Measurements from ENCODE around the gene ZNF462. TPM values are rescaled to one million over a fixed set of nuclear protein-coding genes. Genes with fewer than 3 reads are reported as not detected.

ZNF462 gene
- total RNA-seq, 3 donors from 2014 or later (not counting 1 experiment from before 2014, with no cell fraction given), result 0.33 to 0.93 (median 0.35) TPM

DNA sequence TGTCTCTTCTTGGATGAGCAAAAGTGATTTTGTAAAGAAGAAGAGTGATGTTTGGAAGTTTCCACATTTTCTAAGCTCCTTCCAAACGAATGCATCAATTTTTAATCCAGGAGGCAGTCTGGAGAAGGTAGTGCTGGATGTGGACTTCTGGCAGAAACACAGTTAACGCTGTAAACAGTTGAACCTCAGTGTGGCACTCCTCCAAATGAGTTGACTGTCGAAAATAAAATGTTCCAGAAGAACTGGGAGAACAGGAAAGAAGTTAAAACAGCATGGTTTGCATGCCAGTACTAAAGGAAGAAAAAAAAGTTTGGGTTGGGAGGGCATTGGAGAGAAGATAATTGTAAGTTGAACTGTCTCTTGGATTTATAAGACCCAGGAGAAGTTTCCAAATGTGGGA lies 6.5 kb downstream of the ZNF462 start:
- Histone ChIP-seq H3K36me3 (ENCODE audit: control insufficient read depth, insufficient read depth, low read length) (no peaks in the 10 kb centered on the region), H3K4me3 (ENCODE audit: low read length) (no peak overlapping the region), H3K27ac (ENCODE audit: low read length) (no peak overlapping the region), H3K27me3 (ENCODE audit: control insufficient read depth, insufficient read depth, low read length) (peaks cover 7% of the 10 kb centered on the region), H3K9me3 (ENCODE audit: control insufficient read depth, insufficient read depth, low read length) (no peaks in the 10 kb centered on the region), H3K4me1 (ENCODE audit: control insufficient read depth, insufficient read depth, low read length) (no peaks in the 10 kb centered on the region)
- Mint-ChIP-seq H3K27me3 (ENCODE audit: low read depth in 2 of 2) (peaks cover 18 to 22% of the 10 kb centered on the region in 2 donors), H3K4me3 (no peak overlapping the region), H3K9me3 (no peaks in the 10 kb centered on the region), H3K27ac (no peak overlapping the region), H3K36me3 (no peaks in the 10 kb centered on the region), H3K4me1 (peaks cover 4 to 5% of the 10 kb centered on the region in 2 donors)
- no peak for DNase-seq
- intact Hi-C loops (cut with micrococcal nuclease), result no loop called here
- TF ChIP-seq, protein P1, sequence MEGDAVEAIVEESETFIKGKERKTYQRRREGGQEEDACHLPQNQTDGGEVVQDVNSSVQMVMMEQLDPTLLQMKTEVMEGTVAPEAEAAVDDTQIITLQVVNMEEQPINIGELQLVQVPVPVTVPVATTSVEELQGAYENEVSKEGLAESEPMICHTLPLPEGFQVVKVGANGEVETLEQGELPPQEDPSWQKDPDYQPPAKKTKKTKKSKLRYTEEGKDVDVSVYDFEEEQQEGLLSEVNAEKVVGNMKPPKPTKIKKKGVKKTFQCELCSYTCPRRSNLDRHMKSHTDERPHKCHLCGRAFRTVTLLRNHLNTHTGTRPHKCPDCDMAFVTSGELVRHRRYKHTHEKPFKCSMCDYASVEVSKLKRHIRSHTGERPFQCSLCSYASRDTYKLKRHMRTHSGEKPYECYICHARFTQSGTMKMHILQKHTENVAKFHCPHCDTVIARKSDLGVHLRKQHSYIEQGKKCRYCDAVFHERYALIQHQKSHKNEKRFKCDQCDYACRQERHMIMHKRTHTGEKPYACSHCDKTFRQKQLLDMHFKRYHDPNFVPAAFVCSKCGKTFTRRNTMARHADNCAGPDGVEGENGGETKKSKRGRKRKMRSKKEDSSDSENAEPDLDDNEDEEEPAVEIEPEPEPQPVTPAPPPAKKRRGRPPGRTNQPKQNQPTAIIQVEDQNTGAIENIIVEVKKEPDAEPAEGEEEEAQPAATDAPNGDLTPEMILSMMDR (IDR thresholded peaks at IDR 0.05), result no peak
- no peak for ATAC-seq
- WGBS (ENCODE audit: insufficient coverage), result 67% methylated on average over 3 of the region's 3 CpGs

DNA sequence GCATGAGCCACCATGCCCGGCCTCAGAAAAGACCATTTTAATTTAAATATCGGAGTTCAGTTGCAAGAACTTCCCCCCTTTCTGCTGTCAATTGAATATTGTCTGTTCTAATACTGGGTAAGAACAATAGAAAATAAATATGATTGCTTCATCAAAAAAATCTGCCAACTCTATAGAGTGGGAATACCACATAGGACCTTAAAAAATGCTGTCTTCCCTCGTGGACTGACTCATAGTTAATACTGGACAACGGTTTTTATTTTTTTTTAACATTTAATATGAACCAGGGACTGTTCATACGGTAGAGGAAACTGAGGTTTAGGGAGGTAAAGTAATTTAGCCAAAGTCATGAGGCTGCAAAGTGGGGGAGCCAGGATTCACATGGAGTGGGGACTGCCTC lies 9.7 kb downstream of the ZNF462 start:
- Histone ChIP-seq H3K27me3 (ENCODE audit: control insufficient read depth, insufficient read depth, low read length) (no peaks in the 10 kb centered on the region), H3K4me3 (ENCODE audit: low read length) (no peak overlapping the region), H3K27ac (ENCODE audit: low read length) (no peak overlapping the region), H3K9me3 (ENCODE audit: control insufficient read depth, insufficient read depth, low read length) (no peaks in the 10 kb centered on the region), H3K4me1 (ENCODE audit: control insufficient read depth, insufficient read depth, low read length) (no peaks in the 10 kb centered on the region), H3K36me3 (ENCODE audit: control insufficient read depth, insufficient read depth, low read length) (no peaks in the 10 kb centered on the region)
- Mint-ChIP-seq H3K4me3 (no peak overlapping the region), H3K27ac (no peak overlapping the region), H3K9me3 (peaks cover 0 to 4% of the 10 kb centered on the region in 2 donors), H3K36me3 (no peaks in the 10 kb centered on the region), H3K4me1 (no peaks in the 10 kb centered on the region), H3K27me3 (ENCODE audit: low read depth in 2 of 2) (peaks cover 3 to 5% of the 10 kb centered on the region in 2 donors)
- 86% methylated on average over 5 of the region's 5 CpGs for WGBS (ENCODE audit: insufficient coverage)
- ATAC-seq, result no peak
- TF ChIP-seq, protein P1 (IDR thresholded peaks at IDR 0.05), result no peak
- intact Hi-C loops (cut with micrococcal nuclease), result no loop called here
- no peak for DNase-seq

DNA sequence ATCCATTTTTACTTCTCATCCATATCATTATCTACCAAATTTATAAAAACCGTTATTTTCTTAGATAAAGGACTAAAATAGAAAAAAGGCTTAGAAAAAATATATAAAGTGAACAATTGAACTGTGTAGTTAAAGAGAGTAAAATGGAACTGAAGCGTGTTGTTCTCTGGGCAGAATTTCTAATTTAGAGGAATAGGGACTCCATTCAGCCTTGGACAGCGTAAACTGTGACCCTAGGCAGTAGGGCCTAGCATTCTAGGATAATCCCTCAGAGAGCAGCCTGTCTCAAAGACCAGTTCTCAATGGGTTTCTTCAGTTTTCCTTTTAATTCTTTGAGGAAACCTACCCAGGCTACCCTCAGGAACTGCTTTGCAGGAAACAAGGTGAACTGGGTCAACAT lies 11.1 kb downstream of the ZNF462 start:
- WGBS (ENCODE audit: insufficient coverage), result 84% methylated on average over 2 of the region's 3 CpGs

DNA sequence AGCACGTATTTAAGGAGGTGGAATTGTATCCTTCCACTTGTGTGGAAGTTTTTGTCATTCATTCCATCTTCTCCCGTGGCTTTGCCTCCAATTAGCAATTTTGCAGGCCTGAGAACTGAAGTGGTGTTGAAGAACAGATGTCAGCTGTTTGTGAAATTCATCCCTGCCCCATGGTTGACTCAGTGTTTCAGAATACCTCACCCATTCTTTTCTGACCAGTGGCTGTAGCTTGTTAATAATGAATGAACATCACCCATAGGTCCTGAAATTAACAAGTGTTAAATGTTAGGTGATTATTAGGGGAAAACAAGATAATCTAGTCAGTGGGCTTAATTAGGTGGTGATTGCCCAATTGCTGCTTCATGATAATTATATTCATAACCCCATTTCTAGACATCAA lies 11.7 kb downstream of the ZNF462 start:
- DNase-seq (no peak), ATAC-seq (no peak)
- Mint-ChIP-seq H3K27me3 (ENCODE audit: low read depth in 2 of 2) (no peaks in the 10 kb centered on the region), H3K27ac (no peak overlapping the region), H3K36me3 (no peaks in the 10 kb centered on the region), H3K4me3 (no peak overlapping the region), H3K4me1 (no peaks in the 10 kb centered on the region), H3K9me3 (peaks cover 0 to 4% of the 10 kb centered on the region in 2 donors)
- Histone ChIP-seq H3K27ac (ENCODE audit: low read length) (no peak overlapping the region), H3K27me3 (ENCODE audit: control insufficient read depth, insufficient read depth, low read length) (no peaks in the 10 kb centered on the region), H3K36me3 (ENCODE audit: control insufficient read depth, insufficient read depth, low read length) (no peaks in the 10 kb centered on the region), H3K4me1 (ENCODE audit: control insufficient read depth, insufficient read depth, low read length) (no peaks in the 10 kb centered on the region), H3K9me3 (ENCODE audit: control insufficient read depth, insufficient read depth, low read length) (no peaks in the 10 kb centered on the region), H3K4me3 (ENCODE audit: low read length) (no peak overlapping the region)
- TF ChIP-seq, protein P1 (IDR thresholded peaks at IDR 0.05), result no peak
- WGBS (ENCODE audit: insufficient coverage), result 75% methylated on average over 1 of the region's 2 CpGs
- intact Hi-C loops (cut with micrococcal nuclease), result no loop called here

More for the DNA sequence above, 11.1 kb downstream of the ZNF462 start:
- no peak overlapping the region for H3K4me3 ChIP-seq (ENCODE audit: low read length)
- H3K27me3 ChIP-seq (ENCODE audit: control insufficient read depth, insufficient read depth, low read length), result no peaks in the 10 kb centered on the region
- Mint-ChIP-seq H3K9me3 (peaks cover 0 to 4% of the 10 kb centered on the region in 2 donors), H3K27ac (no peak overlapping the region), H3K4me1 (no peaks in the 10 kb centered on the region), H3K27me3 (ENCODE audit: low read depth in 2 of 2) (no peaks in the 10 kb centered on the region), H3K36me3 (no peaks in the 10 kb centered on the region), H3K4me3 (no peak overlapping the region)
- intact Hi-C loops (cut with micrococcal nuclease), result no loop called here
- no peaks in the 10 kb centered on the region for H3K9me3 ChIP-seq (ENCODE audit: control insufficient read depth, insufficient read depth, low read length)
- DNase-seq (no peak), ATAC-seq (no peak)
- H3K36me3 ChIP-seq (ENCODE audit: control insufficient read depth, insufficient read depth, low read length), result no peaks in the 10 kb centered on the region
- TF ChIP-seq, protein P1 (IDR thresholded peaks at IDR 0.05), result no peak
- H3K27ac ChIP-seq (ENCODE audit: low read length), result no peak overlapping the region
- no peaks in the 10 kb centered on the region for H3K4me1 ChIP-seq (ENCODE audit: control insufficient read depth, insufficient read depth, low read length)
